Measurements from ENCODE around the gene SULF2.
"Not testable (repeated sequence)": the region's sequence is repeated elsewhere in the genome, so short reads cannot be mapped to it uniquely, and the experiment has no call there.

GRCh38 chr20:47831675-47832074 lies 46.4 kb upstream of the SULF2 start:
- TF ChIP-seq CTCF (conservative IDR thresholded peaks at IDR 0.05); ZFX (IDR thresholded peaks at IDR 0.05): not testable (repeated sequence)
